Tibial artery (tissue), 4 donors: ENCODE results near the gene NOA1.
A peak's percentile ranks its signal among the peaks of the same experiment; 100 is the strongest.

Source experiments
- DNase-seq, 2 donors: peaks; one replicate each; pipeline ENCODE4 v3.0.0-alpha.2; 2019
- H3K27ac ChIP-seq, 2 donors: fragments of 200-600 bp; sonication (generic) in 1 of 2; 1 replicate in 1 of 2; 2 replicates in 1 of 2; pipeline ENCODE4 v1.5.1; 2018 to 2019; ENCODE audit warnings: mild to moderate bottlenecking in 1 of 2
- H3K27me3 ChIP-seq, 2 donors: fragments of 200-600 bp; sonication (generic) in 1 of 2; one replicate each; pipeline versions ENCODE4 v1.5.1 to v1.6.0; 2016 to 2019
- H3K36me3 ChIP-seq, 3 donors: fragments of 200-600 bp; sonication (generic) in 2 of 3; one replicate each; pipeline ENCODE4 v1.5.1; 2016 to 2019; ENCODE audit warnings: mild to moderate bottlenecking in 2 of 3
- H3K4me1 ChIP-seq, 4 donors: fragments of 200-600 bp; sonication (generic) in 2 of 4; 1 replicate in 3 of 4; 2 replicates in 1 of 4; pipeline ENCODE4 v1.5.1; 2016 to 2019
- H3K4me3 ChIP-seq, 2 donors: fragments of 200-600 bp; sonication (generic) in 1 of 2; 1 replicate in 1 of 2; 2 replicates in 1 of 2; pipeline ENCODE4 v1.5.1; 2018 to 2019; ENCODE audit warnings: mild to moderate bottlenecking in 2 of 2
- H3K9me3 ChIP-seq, 3 donors: fragments of 200-600 bp; sonication (generic) in 1 of 3; one replicate each; pipeline ENCODE4 v1.5.1; 2016 to 2019
- intact Hi-C: fragments of 100-400 bp; cut with DNase I; formaldehyde crosslinking; loops from one replicate; pipeline ENCODE4 v1.15.0; 2023; ENCODE audit warnings: low total_unique reads
- TF ChIP-seq, protein P1 (sequence below), 2 experiments: fragments of 200-600 bp in 1 of 2; fragments of 450-650 bp in 1 of 2; IDR thresholded peaks; one replicate each; pipeline ENCODE4 v1.5.1; 2017 to 2019; ENCODE audit warnings: antibody characterized with exemption in 2 of 2, mild to moderate bottlenecking in 1 of 2, moderate library complexity in 1 of 2

Gene NOA1

DNA sequence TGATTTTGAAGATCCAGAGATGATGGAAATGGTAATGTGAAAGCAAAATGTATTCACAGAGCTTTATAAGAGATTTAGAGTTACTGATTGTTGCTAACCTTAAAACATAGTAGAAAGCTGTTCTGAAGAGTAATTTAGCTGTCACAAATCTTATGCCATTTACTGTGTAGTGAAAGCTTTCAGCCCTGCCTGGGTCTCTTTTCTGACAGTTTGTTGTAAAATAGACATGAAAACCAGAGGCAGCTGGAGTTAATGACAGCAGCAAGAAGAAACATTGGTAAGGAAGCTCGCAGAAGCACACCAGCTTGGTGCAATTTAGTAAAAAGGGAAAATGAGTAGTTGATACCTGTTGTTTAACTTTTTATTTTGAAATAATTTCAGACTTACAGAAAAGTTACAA is 22.3 kb upstream of the NOA1 start:
- Histone ChIP-seq H3K36me3 (peaks cover 57 to 78% (median 70%) of the 10 kb centered on the region in 3 donors), H3K27me3 (no peaks in the 10 kb centered on the region)

DNA sequence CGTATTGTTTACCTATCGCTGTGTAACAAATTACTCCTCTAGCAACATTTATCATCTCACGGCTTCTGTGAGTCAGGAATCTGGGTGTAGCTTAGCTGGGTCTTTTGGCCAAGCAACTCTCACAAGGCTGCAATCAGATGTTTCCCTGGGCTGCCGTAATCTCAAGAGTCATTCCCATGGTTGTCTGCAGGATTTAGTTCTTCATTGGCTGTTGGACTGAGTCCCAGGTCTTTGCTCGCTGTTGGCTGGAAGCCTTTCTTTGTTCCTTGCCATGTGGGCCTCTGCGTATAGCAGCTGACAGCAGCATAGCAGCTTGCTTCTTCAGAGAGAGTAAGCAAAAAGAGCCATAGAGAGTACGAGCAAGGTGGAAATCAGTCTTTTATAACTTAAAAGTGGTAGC is 18.1 kb upstream of the NOA1 start:
- no peaks in the 10 kb centered on the region for H3K9me3 ChIP-seq
- no peak overlapping the region for H3K4me3 ChIP-seq
- H3K27me3 ChIP-seq: no peaks in the 10 kb centered on the region
- DNase-seq: peak; percentile 63 to 80
- peaks cover 52 to 74% (median 54%) of the 10 kb centered on the region in 3 donors for H3K36me3 ChIP-seq
- peaks cover 0 to 8% (median 4%) of the 10 kb centered on the region in 4 donors for H3K4me1 ChIP-seq
- H3K27ac ChIP-seq: peak overlapping the region in 1 of 2 donors; percentile 3
- intact Hi-C loops: no loop called here
- TF ChIP-seq, protein P1, sequence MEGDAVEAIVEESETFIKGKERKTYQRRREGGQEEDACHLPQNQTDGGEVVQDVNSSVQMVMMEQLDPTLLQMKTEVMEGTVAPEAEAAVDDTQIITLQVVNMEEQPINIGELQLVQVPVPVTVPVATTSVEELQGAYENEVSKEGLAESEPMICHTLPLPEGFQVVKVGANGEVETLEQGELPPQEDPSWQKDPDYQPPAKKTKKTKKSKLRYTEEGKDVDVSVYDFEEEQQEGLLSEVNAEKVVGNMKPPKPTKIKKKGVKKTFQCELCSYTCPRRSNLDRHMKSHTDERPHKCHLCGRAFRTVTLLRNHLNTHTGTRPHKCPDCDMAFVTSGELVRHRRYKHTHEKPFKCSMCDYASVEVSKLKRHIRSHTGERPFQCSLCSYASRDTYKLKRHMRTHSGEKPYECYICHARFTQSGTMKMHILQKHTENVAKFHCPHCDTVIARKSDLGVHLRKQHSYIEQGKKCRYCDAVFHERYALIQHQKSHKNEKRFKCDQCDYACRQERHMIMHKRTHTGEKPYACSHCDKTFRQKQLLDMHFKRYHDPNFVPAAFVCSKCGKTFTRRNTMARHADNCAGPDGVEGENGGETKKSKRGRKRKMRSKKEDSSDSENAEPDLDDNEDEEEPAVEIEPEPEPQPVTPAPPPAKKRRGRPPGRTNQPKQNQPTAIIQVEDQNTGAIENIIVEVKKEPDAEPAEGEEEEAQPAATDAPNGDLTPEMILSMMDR (IDR thresholded peaks at IDR 0.05): no peak

More for the DNA sequence above, 22.3 kb upstream of the NOA1 start:
- TF ChIP-seq, protein P1 (IDR thresholded peaks at IDR 0.05): no peak
- peaks cover 0 to 8% (median 4%) of the 10 kb centered on the region in 4 donors for H3K4me1 ChIP-seq
- no peak overlapping the region for H3K4me3 ChIP-seq
- H3K27ac ChIP-seq: no peak overlapping the region
- H3K9me3 ChIP-seq: no peaks in the 10 kb centered on the region
- DNase-seq: no peak
- intact Hi-C loops: loop anchor here (2.0 kb wide), 1 partner anchor 57 kb away; no protein-coding TSS in a partner anchor

DNA sequence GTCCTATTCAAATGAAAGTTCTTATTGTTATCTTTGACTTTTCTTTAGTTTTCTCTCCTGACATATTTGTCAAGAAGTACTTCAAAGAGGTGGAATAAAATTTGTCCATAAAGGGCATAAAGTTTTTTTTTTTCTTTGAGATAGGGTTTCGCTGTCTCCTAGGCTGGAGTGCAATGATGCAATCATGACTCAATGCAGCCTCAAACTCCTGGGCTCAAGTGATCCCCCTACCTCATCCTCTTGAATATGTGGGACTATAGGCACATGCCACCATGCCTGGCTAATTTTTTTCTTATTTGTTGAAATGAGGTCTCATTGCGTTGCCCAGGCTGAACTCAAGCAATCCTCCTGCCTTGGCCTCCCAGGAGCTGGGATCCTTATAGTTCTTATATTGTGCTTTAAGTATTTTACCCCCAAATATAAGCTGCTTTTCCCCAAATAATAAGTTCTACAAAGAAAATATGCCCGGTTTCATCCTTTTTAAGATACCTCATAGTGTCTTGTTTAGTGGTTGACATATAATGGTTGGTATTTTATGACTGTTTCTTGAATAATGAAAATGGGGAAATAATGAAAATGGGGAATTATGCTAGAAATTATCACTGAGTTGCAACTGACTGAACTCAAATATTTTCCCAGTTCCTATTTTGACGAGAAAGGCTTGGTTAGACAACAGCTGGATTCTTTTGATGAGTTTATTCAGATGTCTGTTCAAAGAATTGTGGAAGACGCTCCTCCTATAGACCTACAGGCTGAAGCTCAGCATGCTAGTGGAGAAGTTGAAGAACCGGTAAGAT is 12.9 kb upstream of the NOA1 start:
- Histone ChIP-seq H3K36me3 (peaks cover 45 to 85% (median 62%) of the 10 kb centered on the region in 3 donors), H3K27me3 (no peaks in the 10 kb centered on the region), H3K9me3 (no peaks in the 10 kb centered on the region), H3K4me3 (no peak overlapping the region), H3K27ac (no peak overlapping the region), H3K4me1 (peaks cover 0 to 7% (median 1%) of the 10 kb centered on the region in 4 donors)
- intact Hi-C loops: no loop called here
- no peak for DNase-seq
- TF ChIP-seq, protein P1 (IDR thresholded peaks at IDR 0.05): no peak

DNA sequence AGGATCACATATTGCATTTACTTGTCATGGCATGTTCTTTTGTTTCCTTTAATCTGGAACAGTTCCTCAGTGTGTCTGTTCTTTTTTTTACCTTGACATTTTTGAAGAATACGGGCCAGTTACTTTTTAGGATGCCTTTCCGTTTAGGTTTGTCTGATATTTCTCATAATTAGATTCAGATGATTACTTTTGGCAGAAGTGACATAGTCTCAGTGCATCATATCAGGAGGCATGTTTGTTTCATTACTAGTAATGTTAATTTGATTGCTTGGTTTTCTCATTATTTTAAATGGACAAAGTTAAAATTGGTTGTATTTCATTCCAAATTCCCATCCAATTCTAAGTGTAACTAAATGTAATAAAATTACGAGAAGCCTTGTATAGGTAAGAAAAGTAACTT is 9.5 kb upstream of the NOA1 start:
- no peak overlapping the region for H3K27ac ChIP-seq
- peaks cover 41 to 64% (median 47%) of the 10 kb centered on the region in 3 donors for H3K36me3 ChIP-seq
- TF ChIP-seq, protein P1 (IDR thresholded peaks at IDR 0.05): no peak
- no peak overlapping the region for H3K4me3 ChIP-seq
- DNase-seq: no peak
- intact Hi-C loops: no loop called here
- peaks cover 0 to 16% (median 4%) of the 10 kb centered on the region in 4 donors for H3K4me1 ChIP-seq
- H3K27me3 ChIP-seq: no peaks in the 10 kb centered on the region
- no peaks in the 10 kb centered on the region for H3K9me3 ChIP-seq

DNA sequence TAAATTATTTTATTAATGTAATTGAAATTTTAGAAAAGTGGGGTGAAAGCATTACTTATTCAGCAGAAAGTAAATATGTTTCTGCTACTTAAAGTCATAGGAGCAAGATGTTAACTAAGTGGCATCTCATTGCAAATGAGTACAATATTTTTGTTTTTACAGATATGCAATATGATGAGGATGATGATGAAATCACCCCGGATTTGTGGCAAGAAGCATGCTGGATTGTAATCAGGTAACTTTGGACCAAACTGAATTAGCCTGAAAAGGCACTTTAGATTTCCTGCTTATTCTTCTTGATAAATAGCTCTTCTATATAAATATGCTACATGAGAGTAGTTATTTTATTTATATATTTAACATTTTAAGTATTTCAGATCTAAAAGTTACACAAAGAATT is 8.8 kb upstream of the NOA1 start:
- Histone ChIP-seq H3K27me3 (no peaks in the 10 kb centered on the region), H3K4me1 (peaks cover 0 to 23% (median 8%) of the 10 kb centered on the region in 4 donors), H3K9me3 (no peaks in the 10 kb centered on the region), H3K27ac (no peak overlapping the region), H3K4me3 (no peak overlapping the region), H3K36me3 (peaks cover 36 to 56% (median 47%) of the 10 kb centered on the region in 3 donors)
- intact Hi-C loops: no loop called here
- no peak for DNase-seq
- TF ChIP-seq, protein P1 (IDR thresholded peaks at IDR 0.05): no peak
